Loucy (cell line): Measurements from ENCODE around the gene PRCD.

Experiments
- H2AFZ ChIP-seq: fragments of 200-600 bp; sonication (generic); 2 replicates; pipeline ENCODE4 v1.6.0; 2016; ENCODE audit warnings: antibody characterized with exemption, mild to moderate bottlenecking, low read length, moderate library complexity
- H3F3A ChIP-seq: fragments of 200-600 bp; 2 replicates; pipeline ENCODE4 v1.6.0; 2016; ENCODE audit warnings: antibody characterized with exemption, low read depth, mild to moderate bottlenecking
- H3K27me3 ChIP-seq: fragments of 200-600 bp; sonication (generic); 2 replicates; pipeline ENCODE4 v1.6.1; 2014; ENCODE audit warnings: low read length, mild to moderate bottlenecking; ENCODE audit not compliant: insufficient read depth, poor library complexity, severe bottlenecking
- H3K36me3 ChIP-seq: fragments of 200-600 bp; sonication (generic); 2 replicates; pipeline ENCODE4 v1.6.1; 2016; ENCODE audit warnings: low read length; ENCODE audit not compliant: insufficient read depth
- H3K4me1 ChIP-seq: fragments of 200-600 bp; sonication (generic); 2 replicates; pipeline ENCODE4 v1.5.1; 2014; ENCODE audit warnings: low read length, mild to moderate bottlenecking; ENCODE audit not compliant: insufficient read depth, poor library complexity, severe bottlenecking
- H3K4me2 ChIP-seq: fragments of 200-600 bp; sonication (generic); 2 replicates; pipeline ENCODE4 v1.6.0; 2014; ENCODE audit warnings: antibody characterized with exemption, low read length, low read depth, mild to moderate bottlenecking; ENCODE audit not compliant: poor library complexity, severe bottlenecking
- H3K4me3 ChIP-seq: fragments of 200-600 bp; sonication (generic); 2 replicates; pipeline ENCODE4 v1.5.1; 2014; ENCODE audit warnings: low read length, mild to moderate bottlenecking, mixed read lengths; ENCODE audit not compliant: poor library complexity, severe bottlenecking
- H3K79me2 ChIP-seq: fragments of 200-600 bp; sonication (generic); 2 replicates; pipeline ENCODE4 v1.6.1; 2014; ENCODE audit warnings: low read length; ENCODE audit not compliant: insufficient read depth
- H3K9ac ChIP-seq: fragments of 200-600 bp; sonication (generic); 2 replicates; pipeline ENCODE4 v1.6.0; 2014; ENCODE audit warnings: mild to moderate bottlenecking, low read depth, low read length, moderate library complexity; ENCODE audit not compliant: poor library complexity, severe bottlenecking
- H3K9me2 ChIP-seq: fragments of 200-600 bp; sonication (generic); replicated peaks from 2 replicates; pipeline ENCODE4 v1.6.1; 2016; ENCODE audit warnings: low read depth, low read length, mixed read lengths
- H3K9me3 ChIP-seq: fragments of 200-600 bp; sonication (generic); 2 replicates; pipeline ENCODE4 v1.6.1; 2014; ENCODE audit warnings: mild to moderate bottlenecking, antibody characterized with exemption, low read length, low read depth; ENCODE audit not compliant: insufficient read depth
- H4K20me1 ChIP-seq: fragments of 200-600 bp; sonication (generic); 2 replicates; pipeline ENCODE4 v1.6.0; 2014; ENCODE audit warnings: antibody characterized with exemption, low read length, mild to moderate bottlenecking; ENCODE audit not compliant: insufficient read depth, poor library complexity, severe bottlenecking
- CTCF ChIP-seq: fragments of 200-600 bp; sonication (generic); conservative IDR thresholded peaks from 2 replicates; pipeline ENCODE4 v1.5.1; 2014; ENCODE audit warnings: mild to moderate bottlenecking, antibody characterized with exemption, low read length
- EZH2phosphoT487 ChIP-seq: fragments of 200-600 bp; IDR thresholded peaks from 2 replicates; pipeline ENCODE4 v1.6.1; 2018; ENCODE audit warnings: antibody characterized with exemption, mild to moderate bottlenecking, moderate library complexity, borderline replicate concordance

The PRCD gene

GRCh38 chr17:76537578-76538280 lies 2.1 kb upstream of the PRCD start, which contains the start of gene CYGB:
Gene CYGB (minus strand): TSS chr17:76537709. CDS start chr17:76537542, 167 bp downstream.
- Histone ChIP-seq H3K9me2 (no peaks in the 10 kb centered on the region), H3F3A (no peaks in the 10 kb centered on the region), H3K9ac (no peak within 1 kb of the TSS), H3K4me2 (no peak within 1 kb of the TSS), H3K27me3 (no peaks in the 10 kb centered on the region), H2AFZ (no peak within 1 kb of the TSS), H3K79me2 (no peaks in the 10 kb centered on the region; the same call in 1 of the 2 replicates), H3K4me3 (no peak within 1 kb of the TSS), H3K36me3 (no peaks in the 10 kb centered on the region), H4K20me1 (no peaks in the 10 kb centered on the region), H3K9me3 (no peaks in the 10 kb centered on the region), H3K4me1 (peaks cover 35% of the 10 kb centered on the region)
- TF ChIP-seq EZH2phosphoT487 (no peak), CTCF (no peak)

GRCh38 chr17:76538281-76538931 lies 1.4 kb upstream of the PRCD start:
- TF ChIP-seq EZH2phosphoT487: no peak
- no peak for TF ChIP-seq CTCF
- no peak overlapping the region for H3K4me2 ChIP-seq
- H3K79me2 ChIP-seq: no peaks in the 10 kb centered on the region; the same call in 1 of the 2 replicates
- H3K9me2 ChIP-seq: no peaks in the 10 kb centered on the region
- H2AFZ ChIP-seq: no peak overlapping the region
- no peaks in the 10 kb centered on the region for H3K9me3 ChIP-seq
- H3F3A ChIP-seq: no peaks in the 10 kb centered on the region
- no peak overlapping the region for H3K9ac ChIP-seq
- no peaks in the 10 kb centered on the region for H3K27me3 ChIP-seq
- H3K4me3 ChIP-seq: no peak overlapping the region
- no peaks in the 10 kb centered on the region for H3K36me3 ChIP-seq
- H3K4me1 ChIP-seq: peaks cover 34% of the 10 kb centered on the region
- H4K20me1 ChIP-seq: no peaks in the 10 kb centered on the region

GRCh38 chr17:76538941-76539570 lies 788 bp upstream of the PRCD start:
- TF ChIP-seq CTCF: no peak
- no peak for TF ChIP-seq EZH2phosphoT487
- Histone ChIP-seq H3K79me2 (no peaks in the 10 kb centered on the region; the same call in 1 of the 2 replicates), H3K9me2 (no peaks in the 10 kb centered on the region), H3K36me3 (no peaks in the 10 kb centered on the region), H3K4me1 (peaks cover 41% of the 10 kb centered on the region), H3K27me3 (no peaks in the 10 kb centered on the region), H3K9ac (no peak overlapping the region), H2AFZ (no peak overlapping the region), H3F3A (no peaks in the 10 kb centered on the region), H3K4me3 (no peak overlapping the region), H3K9me3 (no peaks in the 10 kb centered on the region), H3K4me2 (no peak overlapping the region), H4K20me1 (no peaks in the 10 kb centered on the region)
